Peyer's patch (tissue), 4 donors: ENCODE measurements around the gene LCLAT1.

ENCODE experiments used
- CTCF ChIP-seq, 6 experiments: fragments of 450-650 bp in 4 of 6; fragments of 200-600 bp in 2 of 6; sonication (generic) in 1 of 6; IDR thresholded peaks; one replicate each; pipeline ENCODE4 v1.5.1; 2017 to 2019; ENCODE audit warnings: antibody characterized with exemption in 6 of 6, mild to moderate bottlenecking in 3 of 6, moderate library complexity in 1 of 6
- POLR2A ChIP-seq, 2 donors: fragments of 450-650 bp; IDR thresholded peaks; one replicate each; pipeline ENCODE4 v1.5.1; 2017; ENCODE audit warnings: antibody characterized with exemption in 2 of 2, mild to moderate bottlenecking in 2 of 2, moderate library complexity in 2 of 2

GRCh38 chr2:30583204-30583749 lies 136.2 kb downstream of the LCLAT1 start:
- TF ChIP-seq POLR2A (IDR thresholded peaks at IDR 0.05), result no peak
- TF ChIP-seq CTCF (IDR thresholded peaks at IDR 0.05), result no peak
